HCT116 (cell line): ENCODE measurements around the gene TMEM91. TPM values are rescaled to one million over a fixed set of nuclear protein-coding genes. Genes with fewer than 3 reads are reported as not detected.

Experiments used
- ATAC-seq: fragments of 200-7000 bp; cut with Tn5 transposase; 2 replicates; pipeline ENCODE4 v1.9.1; 2020; ENCODE audit warnings: mild to moderate bottlenecking, moderate library complexity
- BruUV-seq: library from RNA; stranded (reverse); fragments of 400-500 nt; replicated peaks from 2 replicates; lab custom pipeline; 2021; lab: Mats Ljungman, UMichigan
- CTCF ChIA-PET: fragments of 300-600 bp; sonication (Branson Sonifier 250); formaldehyde crosslinking; loops from one replicate; lab custom pipeline; 2021; ENCODE audit warnings: antibody characterized with exemption; lab: Charles Lee
- POLR2A ChIA-PET: fragments of 300-600, 350-600 bp; sonication (Branson Sonifier 250); formaldehyde crosslinking; loops from one replicate; lab custom pipeline; 2021; ENCODE audit warnings: antibody characterized with exemption; lab: Charles Lee
- RAD21 ChIA-PET, 2 experiments: fragments of 300-600 bp; sonication (Branson Sonifier 250); formaldehyde crosslinking; loops; one replicate each; lab custom pipeline; 2023; ENCODE audit warnings: low total read pairs in 2 of 2; ENCODE audit not compliant: uncharacterized antibody in 2 of 2, unreplicated experiment in 2 of 2, low non-redundant PET in 1 of 2; lab: Charles Lee
- DNase-seq: peaks from one replicate; pipeline ENCODE4 v3.0.0-alpha.2; 2010; ENCODE audit warnings: low read depth, low spot score
- H2AFZ ChIP-seq: fragments of 200-600 bp; shearing (Covaris generic), sonication (generic); 2 replicates; pipeline ENCODE4 v1.6.1; 2017; ENCODE audit warnings: low read depth, mixed run types, mixed read lengths, antibody characterized with exemption, low read length; ENCODE audit not compliant: poor library complexity, severe bottlenecking
- H3K27ac ChIP-seq: 2 replicates; pipeline ENCODE4 v1.5.1; 2012; ENCODE audit warnings: low read depth, low read length
- H3K27me3 ChIP-seq: fragments of 200-600 bp; sonication (generic); 2 replicates; pipeline ENCODE4 v1.6.1; 2016; ENCODE audit warnings: mixed run types, low read length, mixed read lengths; ENCODE audit not compliant: insufficient read depth
- H3K36me3 ChIP-seq, 2 experiments: fragments of 200-500 bp in 1 of 2; fragments of 200-600 bp in 1 of 2; sonication (Bioruptor generic) in 1 of 2; sonication (generic) in 1 of 2; 2 replicates each; pipeline versions ENCODE4 v1.5.1 to v1.6.1; 2014 to 2016; ENCODE audit warnings: low read length in 2 of 2, inconsistent platforms in 1 of 2, mixed read lengths in 1 of 2, mixed run types in 1 of 2; ENCODE audit not compliant: insufficient read depth in 2 of 2, control insufficient read depth in 1 of 2
- H3K4me1 ChIP-seq, 2 experiments: fragments of 200-600 bp in 1 of 2; sonication (generic) in 1 of 2; 2 replicates each; pipeline versions ENCODE4 v1.5.1 to v1.6.1; 2012 to 2017; ENCODE audit warnings: low read length in 2 of 2, inconsistent platforms in 1 of 2, mild to moderate bottlenecking in 1 of 2, mixed read lengths in 1 of 2, mixed run types in 1 of 2, moderate library complexity in 1 of 2; ENCODE audit not compliant: insufficient read depth in 2 of 2, control insufficient read depth in 1 of 2
- H3K4me2 ChIP-seq: fragments of 200-600 bp; sonication (generic); 2 replicates; pipeline ENCODE4 v1.6.1; 2017; ENCODE audit warnings: mixed run types, low read length, mixed read lengths
- H3K4me3 ChIP-seq, 2 experiments: fragments of 200-600 bp in 1 of 2; sonication (generic) in 1 of 2; replicated peaks in 1 of 2; 2 replicates each; pipeline ENCODE4 v1.5.1; 2011 to 2016; ENCODE audit warnings: low read length in 2 of 2, control low read depth in 1 of 2, low read depth in 1 of 2, mild to moderate bottlenecking in 1 of 2, mixed read lengths in 1 of 2, mixed run types in 1 of 2
- H3K79me2 ChIP-seq: fragments of 200-600 bp; sonication (generic); 2 replicates; pipeline ENCODE4 v1.6.1; 2017; ENCODE audit warnings: mild to moderate bottlenecking, mixed run types, low read length, moderate library complexity, mixed read lengths; ENCODE audit not compliant: insufficient read depth
- H3K9ac ChIP-seq: fragments of 200-600 bp; sonication (generic); 2 replicates; pipeline ENCODE4 v1.6.1; 2016; ENCODE audit warnings: low read length, mixed read lengths
- H3K9me2 ChIP-seq: fragments of 200-600 bp; sonication (generic), shearing (Covaris generic); 2 replicates; pipeline ENCODE4 v1.6.1; 2017; ENCODE audit warnings: mixed run types, mild to moderate bottlenecking, moderate library complexity; ENCODE audit not compliant: insufficient read depth
- H3K9me3 ChIP-seq, 2 experiments: fragments of 200-500 bp in 1 of 2; fragments of 200-600 bp in 1 of 2; sonication (Bioruptor generic) in 1 of 2; sonication (generic) in 1 of 2; 2 replicates each; pipeline ENCODE4 v1.6.1; 2014 to 2017; ENCODE audit warnings: low read length in 2 of 2, mixed read lengths in 2 of 2, inconsistent platforms in 1 of 2, low read depth in 1 of 2, mild to moderate bottlenecking in 1 of 2, mixed run types in 1 of 2, moderate library complexity in 1 of 2; ENCODE audit not compliant: control insufficient read depth in 1 of 2, insufficient read depth in 1 of 2
- H4K20me1 ChIP-seq: fragments of 200-600 bp; sonication (generic), shearing (Covaris generic); 2 replicates; pipeline ENCODE4 v1.6.1; 2017; ENCODE audit warnings: mixed run types, mild to moderate bottlenecking, moderate library complexity; ENCODE audit not compliant: insufficient read depth
- ELF1 ChIP-seq: IDR thresholded peaks from 2 replicates; pipeline ENCODE4 v1.6.1; 2012; ENCODE audit warnings: low read depth, borderline replicate concordance
- FOSL1 ChIP-seq: IDR thresholded peaks from 2 replicates; pipeline ENCODE4 v1.6.1; 2012; ENCODE audit warnings: low read depth
- JUND ChIP-seq: IDR thresholded peaks from 2 replicates; pipeline ENCODE4 v1.6.1; 2012
- POLR2A ChIP-seq: IDR thresholded peaks from 2 replicates; pipeline ENCODE4 v1.7.0; 2011; ENCODE audit warnings: borderline replicate concordance; ENCODE audit not compliant: insufficient read depth, insufficient read length; ENCODE audit errors: extremely low read depth
- POLR2AphosphoS5 ChIP-seq: IDR thresholded peaks from 2 replicates; pipeline ENCODE4 v1.6.1; 2011; ENCODE audit warnings: mild to moderate bottlenecking, low read depth, low read length, moderate library complexity
- RAD21 ChIP-seq: IDR thresholded peaks from 2 replicates; pipeline ENCODE4 v1.6.1; 2012; ENCODE audit warnings: low read depth, mild to moderate bottlenecking
- TCF7L2 ChIP-seq: IDR thresholded peaks from 2 replicates; pipeline ENCODE4 v1.7.0; 2011; ENCODE audit warnings: borderline replicate concordance, inconsistent platforms; ENCODE audit not compliant: insufficient read depth, insufficient read length; ENCODE audit errors: extremely low read depth
- YY1 ChIP-seq: IDR thresholded peaks from 2 replicates; pipeline ENCODE4 v1.6.1; 2011; ENCODE audit warnings: low read length, low read depth, moderate library complexity, mild to moderate bottlenecking; ENCODE audit not compliant: insufficient replicate concordance; ENCODE audit errors: extremely low read depth
- intact Hi-C: fragments of 100-400 bp; cut with micrococcal nuclease; formaldehyde crosslinking; loops from 2 replicates; pipeline ENCODE4 v1.10.0; 2022
- total RNA-seq: library from RNA; stranded (reverse); gene quantifications from one replicate; pipeline ENCODE4 v1.2.1, GENCODE V29; 2021; ENCODE audit not compliant: unreplicated experiment
- TF ChIP-seq, protein P1 (sequence below): IDR thresholded peaks from 2 replicates; pipeline ENCODE4 v1.6.1; 2012
- TF ChIP-seq, protein P2 (sequence below): IDR thresholded peaks from 2 replicates; pipeline ENCODE4 v1.6.1; 2012
- TF ChIP-seq, protein P3 (sequence below), 3 experiments: fragments of 200-600 bp in 1 of 3; sonication (generic) in 1 of 3; IDR thresholded peaks in 2 of 3; conservative IDR thresholded peaks in 1 of 3; 2 replicates each; pipeline ENCODE4 v1.5.1; 2012 to 2017; ENCODE audit warnings: low read depth in 2 of 3, low read length in 2 of 3, antibody characterized with exemption in 1 of 3, borderline replicate concordance in 1 of 3, control low read depth in 1 of 3, mild to moderate bottlenecking in 1 of 3, mixed read lengths in 1 of 3, mixed run types in 1 of 3, moderate library complexity in 1 of 3; ENCODE audit not compliant: insufficient read depth in 1 of 3
- TF ChIP-seq, protein P4 (sequence below): IDR thresholded peaks from 2 replicates; pipeline ENCODE4 v1.6.1; 2011; ENCODE audit warnings: mild to moderate bottlenecking, low read length, moderate library complexity; ENCODE audit not compliant: insufficient replicate concordance; ENCODE audit errors: extremely low read depth

TMEM91 gene
- total RNA-seq, 1 experiment from 2014 or later = 4.4 TPM

DNA sequence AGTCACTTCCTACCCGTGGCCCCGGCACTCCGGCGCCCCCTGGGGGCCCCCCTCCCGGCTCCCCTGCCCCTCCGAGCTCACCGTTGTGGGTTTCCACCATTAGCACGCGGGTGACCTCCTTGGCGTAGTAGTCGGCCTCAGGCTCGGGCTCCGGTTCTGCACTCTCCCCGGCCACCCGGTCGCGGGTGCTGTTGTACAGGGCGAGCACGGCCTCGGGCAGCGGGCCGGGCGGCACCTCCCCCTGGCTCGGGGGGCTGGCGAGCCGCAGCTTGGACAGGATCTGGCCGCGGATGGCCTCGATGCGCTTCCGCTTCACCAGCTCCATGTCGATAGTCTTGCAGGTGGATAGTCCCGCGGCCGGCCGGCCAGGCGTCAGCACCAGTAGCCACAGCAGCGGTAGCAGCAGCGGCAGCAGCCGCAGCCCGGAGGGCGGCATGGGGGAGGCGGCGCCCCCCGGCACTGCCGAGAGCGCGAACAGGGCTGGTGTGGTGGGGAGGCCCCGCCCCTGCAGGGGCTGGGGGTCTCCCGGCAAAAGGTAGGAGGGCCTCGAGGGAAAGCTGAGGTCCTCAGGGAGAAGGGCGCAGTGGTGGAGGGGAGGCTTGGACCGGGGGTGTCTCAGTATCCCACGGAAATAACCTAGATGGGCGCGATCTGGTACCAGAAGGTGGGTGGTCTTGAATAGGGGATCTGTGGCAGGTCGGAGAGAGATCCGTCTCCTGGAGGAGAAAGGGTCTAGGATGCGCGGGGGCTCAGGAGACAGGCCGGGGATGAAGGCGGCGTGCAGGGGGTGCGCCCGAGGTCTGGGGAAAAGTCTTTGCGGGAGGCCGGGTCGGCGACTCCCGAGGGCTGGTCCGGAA is 23.5 kb upstream of the TMEM91 start:
- no peak overlapping the region for H2AFZ ChIP-seq
- ChIA-PET CTCF (interaction anchor here (1.0 to 5.6 kb wide), 3 partner anchors 12 to 223 kb away, joined by 3 to 54 read pairs (median 3); partner anchors contain the start of genes B9D2 and CEACAM21), RAD21 (interaction anchor here in 1 of 2 experiments (0.7 to 1.2 kb wide), 2 partner anchors 11 to 199 kb away, joined by 4 to 9 read pairs; partner anchors contain the start of gene B9D2)
- H3K27me3 ChIP-seq = no peaks in the 10 kb centered on the region
- no peaks in the 10 kb centered on the region for H4K20me1 ChIP-seq
- TSS peak; percentile 56 for BruUV-seq
- peaks cover 42% of the 10 kb centered on the region for H3K79me2 ChIP-seq
- no peaks in the 10 kb centered on the region for H3K9me2 ChIP-seq
- TF ChIP-seq ELF1 (no peak), YY1 (no peak), RAD21 (peak; percentile 41; the same call in 1 of the 2 replicates), POLR2AphosphoS5 (no peak; the same call in 1 of the 2 replicates), FOSL1 (no peak), POLR2A (no peak), JUND (no peak), TCF7L2 (peak; percentile 0)
- TF ChIP-seq, protein P1, sequence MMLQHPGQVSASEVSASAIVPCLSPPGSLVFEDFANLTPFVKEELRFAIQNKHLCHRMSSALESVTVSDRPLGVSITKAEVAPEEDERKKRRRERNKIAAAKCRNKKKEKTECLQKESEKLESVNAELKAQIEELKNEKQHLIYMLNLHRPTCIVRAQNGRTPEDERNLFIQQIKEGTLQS = no peak
- TF ChIP-seq, protein P2, sequence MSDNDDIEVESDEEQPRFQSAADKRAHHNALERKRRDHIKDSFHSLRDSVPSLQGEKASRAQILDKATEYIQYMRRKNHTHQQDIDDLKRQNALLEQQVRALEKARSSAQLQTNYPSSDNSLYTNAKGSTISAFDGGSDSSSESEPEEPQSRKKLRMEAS = peak; percentile 51; the same call in 1 of the 2 replicates
- TF ChIP-seq, protein P3, sequence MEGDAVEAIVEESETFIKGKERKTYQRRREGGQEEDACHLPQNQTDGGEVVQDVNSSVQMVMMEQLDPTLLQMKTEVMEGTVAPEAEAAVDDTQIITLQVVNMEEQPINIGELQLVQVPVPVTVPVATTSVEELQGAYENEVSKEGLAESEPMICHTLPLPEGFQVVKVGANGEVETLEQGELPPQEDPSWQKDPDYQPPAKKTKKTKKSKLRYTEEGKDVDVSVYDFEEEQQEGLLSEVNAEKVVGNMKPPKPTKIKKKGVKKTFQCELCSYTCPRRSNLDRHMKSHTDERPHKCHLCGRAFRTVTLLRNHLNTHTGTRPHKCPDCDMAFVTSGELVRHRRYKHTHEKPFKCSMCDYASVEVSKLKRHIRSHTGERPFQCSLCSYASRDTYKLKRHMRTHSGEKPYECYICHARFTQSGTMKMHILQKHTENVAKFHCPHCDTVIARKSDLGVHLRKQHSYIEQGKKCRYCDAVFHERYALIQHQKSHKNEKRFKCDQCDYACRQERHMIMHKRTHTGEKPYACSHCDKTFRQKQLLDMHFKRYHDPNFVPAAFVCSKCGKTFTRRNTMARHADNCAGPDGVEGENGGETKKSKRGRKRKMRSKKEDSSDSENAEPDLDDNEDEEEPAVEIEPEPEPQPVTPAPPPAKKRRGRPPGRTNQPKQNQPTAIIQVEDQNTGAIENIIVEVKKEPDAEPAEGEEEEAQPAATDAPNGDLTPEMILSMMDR (IDR thresholded peaks at IDR 0.05 in 2 of 3, conservative IDR thresholded peaks at IDR 0.05 in 1 of 3; ENCODE audit: borderline replicate concordance in 1 of 3, insufficient read depth in 1 of 3, low read depth in 2 of 3, low read length in 2 of 3) = peak; percentile 26 to 55 (median 48); a peak in 4 of 6 replicates
- TF ChIP-seq, protein P4, sequence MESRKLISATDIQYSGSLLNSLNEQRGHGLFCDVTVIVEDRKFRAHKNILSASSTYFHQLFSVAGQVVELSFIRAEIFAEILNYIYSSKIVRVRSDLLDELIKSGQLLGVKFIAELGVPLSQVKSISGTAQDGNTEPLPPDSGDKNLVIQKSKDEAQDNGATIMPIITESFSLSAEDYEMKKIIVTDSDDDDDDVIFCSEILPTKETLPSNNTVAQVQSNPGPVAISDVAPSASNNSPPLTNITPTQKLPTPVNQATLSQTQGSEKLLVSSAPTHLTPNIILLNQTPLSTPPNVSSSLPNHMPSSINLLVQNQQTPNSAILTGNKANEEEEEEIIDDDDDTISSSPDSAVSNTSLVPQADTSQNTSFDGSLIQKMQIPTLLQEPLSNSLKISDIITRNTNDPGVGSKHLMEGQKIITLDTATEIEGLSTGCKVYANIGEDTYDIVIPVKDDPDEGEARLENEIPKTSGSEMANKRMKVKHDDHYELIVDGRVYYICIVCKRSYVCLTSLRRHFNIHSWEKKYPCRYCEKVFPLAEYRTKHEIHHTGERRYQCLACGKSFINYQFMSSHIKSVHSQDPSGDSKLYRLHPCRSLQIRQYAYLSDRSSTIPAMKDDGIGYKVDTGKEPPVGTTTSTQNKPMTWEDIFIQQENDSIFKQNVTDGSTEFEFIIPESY = no peak
- TF ChIP-seq, all 23 proteins: peak for 4
- intact Hi-C loops = no loop called here
- POLR2A ChIA-PET = interaction anchor here (0.6 to 2.1 kb wide), 3 partner anchors 11 to 532 kb away, joined by 3 to 13 read pairs (median 3); partner anchors contain the start of gene B9D2
- Histone ChIP-seq H3K9me3 (no peaks in the 10 kb centered on the region), H3K36me3 (peaks cover 0 to 4% of the 10 kb centered on the region in 2 experiments; a peak in 1 of 4 replicates), H3K4me1 (peaks cover 11 to 29% of the 10 kb centered on the region in 2 experiments; a peak in 3 of 4 replicates), H3K27ac (peak overlapping the region; percentile 89), H3K4me2 (peak overlapping the region; percentile 95), H3K9ac (peak overlapping the region; percentile 83), H3K4me3 (peak overlapping the region; percentile 79 to 87)
- DNase-seq (no peak), ATAC-seq (peak; percentile 33)
